ENCODE results near the gene NTN1.

NTN1 gene

GRCh38 chr17:9038380-9038779 is 17.1 kb downstream of the NTN1 start:
- no peak for DNase-seq

GRCh38 chr17:9044772-9045463 is 23.6 kb downstream of the NTN1 start:
- no peak for DNase-seq

DNA sequence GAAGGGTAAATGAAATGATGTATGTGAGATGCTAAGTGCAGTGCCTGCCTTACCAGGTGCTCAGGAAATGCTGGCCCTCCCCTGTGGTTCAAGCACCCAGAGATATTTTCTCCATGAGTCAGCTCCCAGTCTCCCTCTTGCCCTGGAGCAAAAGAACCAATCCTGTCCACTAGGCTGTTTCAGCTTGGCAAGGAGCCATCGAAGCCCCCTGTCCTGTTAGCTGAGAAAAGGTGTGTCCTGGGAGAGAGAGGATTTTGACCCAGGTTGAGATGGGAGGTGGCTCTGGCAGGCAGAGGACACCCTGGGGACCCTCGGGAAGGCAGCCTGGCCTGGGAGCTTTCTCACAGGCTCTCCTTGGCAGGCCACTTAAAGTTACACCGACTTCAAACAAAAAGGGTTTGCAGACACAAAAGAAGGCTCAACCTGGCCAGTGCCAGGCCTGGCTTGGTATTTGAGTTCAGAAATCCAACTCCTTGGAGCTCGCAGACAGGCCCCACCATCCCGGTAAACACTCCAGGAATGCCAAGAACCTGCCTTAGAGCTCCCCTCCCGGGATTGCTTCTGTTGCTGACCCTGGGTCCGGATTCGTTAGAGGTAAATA is 29.6 kb downstream of the NTN1 start:
- no peak for DNase-seq

GRCh38 chr17:9051561-9051960 is 30.3 kb downstream of the NTN1 start:
- no peak for DNase-seq

DNA sequence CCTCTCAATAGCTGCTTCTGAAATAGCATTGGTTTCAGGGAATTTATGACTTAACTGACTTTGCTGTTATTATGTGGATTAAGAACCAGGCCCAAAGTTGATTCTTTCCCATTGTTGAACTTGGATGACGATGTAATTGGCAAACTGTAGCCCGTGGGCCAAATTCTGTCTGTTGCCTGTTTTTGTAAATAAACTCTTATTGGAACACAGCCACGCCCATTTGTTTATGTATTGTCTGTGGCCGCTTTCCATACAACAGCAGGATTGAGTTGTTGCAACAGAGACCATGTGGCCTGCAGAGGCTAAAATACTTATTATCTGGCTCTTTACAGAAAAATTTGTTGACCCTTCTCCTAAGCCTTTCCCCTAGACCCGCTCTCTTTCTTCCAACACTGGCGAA is 31.6 kb downstream of the NTN1 start:
- DNase-seq, result no peak

GRCh38 chr17:9053406-9053805 is 32.1 kb downstream of the NTN1 start:
- DNase-seq, result no peak

GRCh38 chr17:9054126-9054975 is 33.0 kb downstream of the NTN1 start:
- DNase-seq, result no peak

- DNase-seq, result no peak
Measured at GRCh38 chr17:9055281-9055680, 34.0 kb downstream of the NTN1 start.

- DNase-seq, result no peak
Measured at GRCh38 chr17:9056566-9056965, 35.3 kb downstream of the NTN1 start.

DNA sequence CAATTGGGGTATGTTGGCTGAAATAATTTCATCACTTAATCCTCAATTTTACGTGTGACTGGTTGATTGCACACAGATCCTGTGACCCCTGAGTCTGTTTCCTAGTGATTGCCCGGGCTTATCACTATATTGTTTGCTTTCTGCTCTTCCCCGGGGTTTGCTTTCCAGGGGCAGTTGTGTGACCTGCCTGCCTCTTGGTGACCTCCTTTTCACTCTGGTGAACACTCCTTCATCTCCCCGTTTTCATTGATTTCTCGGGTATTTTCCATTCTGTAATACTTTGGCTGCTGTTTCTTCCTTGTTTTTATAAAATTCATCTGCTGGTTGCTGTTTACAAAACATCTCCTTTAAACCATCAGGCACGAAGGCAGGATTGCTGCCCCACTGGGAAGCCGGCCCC is 36.0 kb downstream of the NTN1 start:
- DNase-seq, result no peak

- DNase-seq, result no peak
Measured at GRCh38 chr17:9062399-9062902, 41.1 kb downstream of the NTN1 start.

DNA sequence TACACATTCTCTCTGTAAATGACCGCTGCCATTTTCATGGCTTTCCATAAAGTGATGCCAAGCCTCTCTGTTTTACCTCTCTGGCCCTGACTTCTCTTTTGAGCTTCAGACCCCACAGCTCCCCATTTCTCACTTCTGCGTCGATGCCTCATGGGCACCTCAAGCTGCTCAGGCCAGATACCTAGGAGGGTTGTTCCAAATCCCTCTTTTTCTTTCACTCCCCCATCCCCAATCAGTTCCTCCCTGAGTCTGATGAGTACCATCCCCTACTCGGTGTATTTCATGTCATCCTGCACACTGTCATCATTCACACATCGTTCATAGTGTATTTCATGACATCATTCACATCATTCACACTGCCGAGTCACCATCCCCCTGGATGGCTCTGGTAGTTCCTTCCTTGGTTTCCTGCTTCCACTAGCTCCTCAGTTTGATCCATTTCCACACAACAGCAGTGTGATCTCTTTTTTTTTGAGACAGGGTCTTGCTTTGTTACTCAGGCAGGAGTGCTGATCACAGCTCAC is 43.1 kb downstream of the NTN1 start:
- no peak for DNase-seq

DNA sequence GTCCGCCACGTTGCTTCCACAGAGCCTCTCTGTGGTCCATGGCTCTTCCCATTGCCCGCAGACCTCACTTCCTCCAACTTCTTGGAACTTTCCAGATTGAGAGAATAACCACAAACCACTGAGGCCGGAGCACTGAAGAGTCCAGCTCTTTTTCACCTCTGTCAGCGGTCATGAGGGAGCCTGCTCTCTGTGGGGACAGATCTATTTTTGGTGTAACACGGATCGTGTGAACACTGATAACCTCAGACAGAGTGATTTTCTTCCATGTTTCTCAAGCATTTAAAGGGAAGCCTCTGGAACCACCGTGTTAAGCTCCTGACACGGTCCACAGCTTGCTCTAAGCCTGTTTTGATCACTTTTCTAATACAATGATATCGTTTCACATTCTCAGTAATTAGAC is 49.7 kb downstream of the NTN1 start:
- no peak for DNase-seq

DNA sequence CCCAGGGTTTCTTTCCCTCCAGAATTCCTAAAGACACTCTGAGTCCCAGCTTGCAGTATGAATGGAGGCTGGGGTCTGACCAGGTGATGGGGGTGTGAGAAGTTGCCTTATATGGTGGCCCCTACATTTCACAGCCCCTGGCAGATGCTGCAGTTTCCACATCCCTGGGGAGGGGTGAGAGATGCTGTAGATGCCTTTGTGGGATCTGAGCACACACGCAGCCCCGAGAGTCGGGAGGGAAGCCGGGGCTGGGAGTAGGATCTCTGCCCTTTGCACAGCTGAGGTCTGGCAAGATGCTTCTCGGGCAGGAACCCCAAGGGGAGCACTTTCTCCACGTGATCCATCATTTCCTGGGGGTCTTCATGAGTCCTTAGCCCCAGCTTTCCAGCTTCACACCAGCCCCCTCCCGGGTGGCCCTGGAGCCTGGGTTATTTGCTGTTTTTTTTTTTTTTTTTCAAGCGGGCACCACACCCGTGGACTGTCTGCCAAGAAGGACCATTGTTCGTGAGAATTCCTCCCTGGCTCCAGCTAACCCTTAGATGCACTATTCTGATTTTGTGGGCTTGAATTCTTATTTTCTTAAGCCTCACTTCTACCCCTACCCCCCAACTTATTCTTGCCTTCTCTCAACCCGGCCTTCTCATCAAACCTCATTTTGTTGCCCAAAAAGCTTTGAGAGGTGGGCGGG is 50.6 kb downstream of the NTN1 start:
- DNase-seq, result no peak

DNA sequence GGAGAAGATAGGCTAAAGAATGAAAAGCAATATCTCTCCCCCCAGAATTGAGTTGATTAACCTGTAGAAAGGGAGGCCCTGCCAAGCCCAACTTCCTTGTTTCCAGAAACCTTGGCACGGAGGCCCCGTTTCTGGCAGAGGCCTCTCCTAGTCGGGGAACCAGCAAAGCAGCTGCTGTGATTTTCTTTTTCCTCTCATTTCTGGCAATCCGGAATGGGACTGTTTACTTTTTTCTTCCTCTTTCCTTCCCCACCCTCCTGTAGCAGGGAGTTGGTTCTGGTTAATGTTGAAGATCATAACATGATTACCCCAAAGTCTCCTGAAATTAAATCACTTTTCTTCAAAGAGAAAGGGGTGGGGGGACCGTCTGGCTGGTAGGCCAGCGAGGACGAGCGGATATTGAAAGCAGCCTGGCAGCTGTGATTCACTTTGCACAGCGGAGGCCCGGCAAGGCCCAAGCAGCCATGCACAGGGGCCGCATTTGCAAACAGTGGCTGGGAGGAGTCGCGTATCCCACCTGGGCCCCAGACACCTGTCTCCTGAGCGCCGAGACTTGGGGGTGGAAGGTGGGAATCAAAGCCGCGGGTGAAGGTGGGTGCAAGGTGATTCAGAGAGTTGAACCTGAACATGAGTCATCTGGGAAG is 51.5 kb downstream of the NTN1 start:
- no peak for DNase-seq

DNA sequence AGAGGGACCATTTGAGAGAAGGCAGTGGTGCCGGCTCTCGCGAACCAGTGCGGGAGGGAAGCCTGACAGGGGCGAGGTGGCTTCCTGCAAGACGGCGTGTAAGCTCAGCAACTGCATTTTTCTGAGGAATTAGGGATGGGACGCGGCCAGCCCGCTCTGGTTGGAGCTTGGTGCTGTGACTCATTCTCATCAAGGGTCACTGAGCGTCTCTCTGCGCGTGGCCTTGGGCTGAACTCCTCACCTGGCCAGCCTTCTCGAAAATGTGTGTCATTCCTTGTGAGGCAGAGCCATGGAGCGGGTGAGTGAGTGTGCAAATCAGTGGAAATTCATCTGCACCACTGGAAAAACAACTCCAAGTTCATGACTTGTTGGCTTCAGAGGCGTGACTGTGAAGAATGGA is 52.8 kb downstream of the NTN1 start:
- DNase-seq, result no peak

GRCh38 chr17:9079461-9080103 is 58.3 kb downstream of the NTN1 start:
- DNase-seq, result no peak

GRCh38 chr17:9080296-9080914 is 59.1 kb downstream of the NTN1 start:
- DNase-seq, result no peak

DNA sequence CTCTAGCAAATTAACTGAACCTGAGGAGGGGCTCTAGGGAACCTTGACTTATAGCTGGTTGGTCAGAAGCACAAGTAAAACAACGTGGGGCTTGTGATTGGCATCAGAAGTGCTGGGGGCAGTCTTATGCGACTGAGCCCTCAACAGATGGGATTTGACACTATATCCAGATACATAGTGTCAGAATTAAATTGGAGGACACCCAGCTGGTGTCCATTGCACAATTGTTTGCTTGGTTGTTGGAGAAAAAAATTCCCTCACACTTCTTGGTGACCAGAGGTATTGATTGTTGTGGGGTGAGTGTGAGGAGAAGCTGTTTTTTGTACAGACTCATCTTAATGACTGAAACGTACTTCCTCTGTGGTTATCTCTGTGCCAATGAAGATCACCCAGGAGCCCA is 59.7 kb downstream of the NTN1 start:
- no peak for DNase-seq

DNA sequence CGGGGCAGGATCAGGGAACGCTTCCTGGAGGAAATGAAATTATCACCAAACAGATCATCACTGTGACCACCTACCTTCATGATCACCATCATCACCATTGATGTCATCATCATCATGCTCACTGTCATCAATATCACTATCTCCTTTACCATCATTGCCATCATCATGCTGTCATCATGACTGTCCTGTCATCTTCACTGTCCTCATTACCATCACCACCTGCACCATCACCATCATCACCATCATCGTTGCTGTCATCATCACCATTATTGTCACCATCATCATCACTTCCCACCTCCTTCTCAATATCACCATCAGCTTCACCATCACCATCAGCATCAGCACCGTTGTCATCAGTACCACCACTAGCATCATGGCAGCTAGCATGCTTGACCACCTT is 65.3 kb downstream of the NTN1 start:
- DNase-seq, result no peak

GRCh38 chr17:9087921-9088320 is 66.6 kb downstream of the NTN1 start:
- no peak for DNase-seq
